ENCODE results near the gene RABGAP1.

The RABGAP1 gene

GRCh38 chr9:123111427-123112014 lies 170.7 kb downstream of the RABGAP1 start:
- no peak for DNase-seq (ENCODE audit: low read depth in 2 of 2)

DNA sequence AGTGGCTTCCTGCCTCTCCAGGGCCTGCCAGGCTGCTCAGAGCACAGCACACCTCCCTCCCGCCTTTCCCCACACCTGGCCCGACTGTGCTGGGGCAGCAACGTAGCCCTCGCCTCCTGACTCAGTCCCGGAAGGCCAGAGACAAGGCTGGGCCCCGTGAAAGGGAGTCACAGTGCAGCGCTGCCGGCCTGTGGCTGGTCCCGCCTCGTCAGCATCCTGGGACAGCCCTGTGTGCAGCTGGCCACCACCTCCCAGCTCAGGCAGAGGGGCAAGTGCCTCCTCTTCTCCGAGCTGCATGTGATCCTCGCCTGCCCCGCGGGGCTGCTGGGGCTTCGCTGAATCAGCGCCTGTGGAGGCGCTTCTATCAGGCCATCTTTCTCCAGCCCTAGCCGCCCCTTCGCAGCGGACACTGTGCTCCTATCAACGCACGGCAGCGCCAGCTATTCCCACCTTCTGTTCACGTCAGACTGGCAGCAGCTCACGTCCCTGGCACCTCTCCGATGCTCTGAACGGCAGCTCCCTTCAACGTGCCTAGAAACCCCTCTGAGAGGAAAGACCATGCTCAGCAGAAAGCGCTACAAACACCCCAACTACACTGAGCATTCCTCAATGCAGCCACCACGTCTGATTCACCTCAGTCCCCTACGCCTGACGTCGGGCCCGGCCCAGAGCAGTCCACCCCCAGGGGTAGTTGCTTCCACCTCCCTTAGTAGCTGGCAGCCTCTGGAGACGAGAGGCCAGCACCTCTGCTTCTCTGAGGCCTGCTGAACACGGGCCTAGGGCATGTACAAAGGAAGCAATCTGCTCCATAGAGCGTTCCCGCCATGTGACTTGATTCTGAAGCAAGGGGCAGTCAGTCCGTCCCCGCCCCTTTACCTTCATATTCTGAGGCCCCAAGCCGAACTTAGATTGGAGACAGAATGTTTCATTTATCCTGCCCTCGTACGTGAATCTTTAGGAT lies 171.5 kb downstream of the RABGAP1 start:
- DNase-seq (ENCODE audit: low read depth in 2 of 2): peak in 1 of 2 donors; percentile 3

- no peak for DNase-seq (ENCODE audit: low read depth in 2 of 2)
Measured at GRCh38 chr9:123113185-123113584, 172.4 kb downstream of the RABGAP1 start.

DNA sequence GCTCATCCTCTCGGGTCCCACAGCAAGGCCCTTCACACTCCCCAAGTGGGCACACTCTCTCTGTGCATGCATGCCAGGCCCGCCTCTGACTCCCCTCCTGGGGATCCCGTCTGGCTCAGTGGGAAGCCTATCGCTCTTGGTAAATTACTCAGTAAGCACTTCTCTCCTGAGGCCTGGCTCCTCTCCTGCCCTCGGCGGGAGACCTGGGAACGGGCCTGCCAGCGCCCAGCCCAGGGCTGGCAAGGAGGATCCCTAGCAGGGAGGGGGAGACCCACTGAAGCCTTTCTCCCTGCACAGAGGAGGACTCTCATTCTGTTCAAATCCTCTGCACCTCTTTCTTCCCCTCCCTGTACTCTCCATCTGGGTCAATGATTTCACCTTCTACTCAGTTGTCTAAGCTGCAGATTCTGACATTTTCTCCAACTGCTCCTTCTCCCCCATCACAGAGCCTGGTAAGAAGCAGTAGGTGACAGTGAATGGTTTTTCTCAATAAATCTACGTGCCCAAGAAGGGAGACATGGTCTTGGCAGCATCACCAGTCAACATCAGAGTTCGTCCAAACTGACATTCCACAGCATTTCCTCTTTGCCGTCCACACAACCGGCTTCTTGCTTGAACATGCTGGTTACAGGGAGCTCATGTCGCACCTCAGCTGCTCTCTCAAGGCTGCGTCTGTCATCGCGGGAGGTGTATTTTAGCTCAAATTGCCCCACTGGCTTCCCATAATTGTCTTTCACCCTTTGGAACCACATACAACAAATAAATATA lies 174.5 kb downstream of the RABGAP1 start:
- DNase-seq (ENCODE audit: low read depth in 2 of 2): no peak

GRCh38 chr9:123116036-123116435 lies 175.2 kb downstream of the RABGAP1 start:
- no peak for DNase-seq (ENCODE audit: low read depth in 2 of 2)

DNA sequence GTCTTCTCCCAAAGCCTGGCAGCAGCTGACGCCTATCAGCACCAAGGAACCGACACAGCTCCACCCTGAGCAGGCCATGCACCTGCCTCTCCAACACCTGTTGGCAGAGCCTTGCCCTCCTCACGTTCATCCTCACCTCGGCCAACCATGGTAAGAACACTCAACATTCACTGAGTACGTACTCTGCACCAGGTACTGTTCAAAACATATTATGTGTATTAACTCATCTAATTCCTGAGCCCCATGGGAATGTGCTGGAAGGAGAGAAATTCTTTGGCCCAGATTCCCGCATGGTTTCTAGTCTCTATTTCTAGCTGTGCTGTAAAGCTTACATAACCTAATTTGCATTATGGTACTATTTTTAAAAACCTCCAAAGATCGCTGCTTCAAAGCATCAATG lies 178.7 kb downstream of the RABGAP1 start:
- DNase-seq (ENCODE audit: low read depth in 2 of 2): no peak

DNA sequence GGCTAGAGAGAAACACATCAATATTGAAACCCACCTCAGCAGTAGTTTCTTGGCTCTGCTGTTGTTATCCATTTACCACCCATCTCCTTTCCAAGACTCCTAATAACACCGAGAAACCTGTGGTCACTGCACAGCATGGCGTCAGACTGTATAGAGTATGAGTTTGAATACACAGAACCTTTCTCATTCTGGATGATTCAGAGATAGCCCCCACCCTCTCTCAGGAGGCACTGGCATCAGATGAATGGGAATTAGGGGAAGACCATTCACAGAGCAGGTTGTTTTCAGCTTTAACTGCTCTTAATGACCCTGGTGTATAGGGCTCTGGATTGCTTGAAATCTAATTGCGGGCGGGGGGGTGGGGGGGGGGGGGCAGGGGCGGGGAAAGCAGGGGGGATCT lies 179.3 kb downstream of the RABGAP1 start:
- no peak for DNase-seq (ENCODE audit: low read depth in 2 of 2)

DNA sequence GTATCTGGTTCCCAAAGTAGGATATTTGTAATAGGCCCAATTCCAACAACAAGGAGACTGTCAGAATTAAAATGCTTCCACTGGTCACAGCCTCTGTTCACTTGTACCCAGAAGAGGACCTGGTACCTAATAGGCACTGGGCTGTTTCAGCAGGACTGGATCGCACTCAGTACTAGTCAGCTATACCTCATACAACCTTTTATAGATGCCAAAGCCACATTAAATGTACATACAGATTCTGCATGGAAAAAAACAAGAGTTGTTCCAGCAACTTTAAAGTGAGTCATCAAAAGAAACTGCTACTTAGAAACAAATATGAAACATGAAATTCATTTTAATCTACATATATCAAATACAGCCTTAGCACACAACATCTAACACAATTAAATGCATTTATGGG lies 180.1 kb downstream of the RABGAP1 start:
- DNase-seq (ENCODE audit: low read depth in 2 of 2): no peak

GRCh38 chr9:123121457-123121856 lies 180.6 kb downstream of the RABGAP1 start:
- DNase-seq (ENCODE audit: low read depth in 2 of 2): no peak

DNA sequence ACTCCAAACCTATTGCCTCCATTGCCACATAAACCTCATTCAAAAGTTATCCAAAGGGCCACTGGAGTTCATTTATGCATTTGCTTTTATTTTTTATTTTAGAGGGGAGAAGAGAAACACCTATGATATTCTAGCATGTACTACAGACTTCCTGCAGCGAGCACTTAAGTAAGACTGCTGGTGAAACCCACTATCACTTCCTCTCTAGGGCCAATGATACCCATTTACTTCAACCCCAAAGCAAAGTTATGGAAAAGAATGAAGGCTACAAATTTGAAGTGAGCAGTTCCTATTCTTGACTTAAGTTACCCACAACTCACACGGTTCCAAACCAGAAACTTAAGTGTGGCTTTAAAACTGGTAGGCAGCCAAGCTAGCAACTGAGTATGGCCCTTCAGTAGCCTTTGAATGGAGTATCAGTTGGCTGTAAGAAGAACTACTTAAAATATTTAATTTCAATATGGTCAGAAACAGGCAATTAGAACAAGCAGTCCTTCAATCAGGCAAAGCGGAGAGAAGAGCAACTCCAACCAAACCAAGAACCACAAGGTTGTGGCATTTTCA lies 186.8 kb downstream of the RABGAP1 start:
- DNase-seq (ENCODE audit: low read depth in 2 of 2): no peak

DNA sequence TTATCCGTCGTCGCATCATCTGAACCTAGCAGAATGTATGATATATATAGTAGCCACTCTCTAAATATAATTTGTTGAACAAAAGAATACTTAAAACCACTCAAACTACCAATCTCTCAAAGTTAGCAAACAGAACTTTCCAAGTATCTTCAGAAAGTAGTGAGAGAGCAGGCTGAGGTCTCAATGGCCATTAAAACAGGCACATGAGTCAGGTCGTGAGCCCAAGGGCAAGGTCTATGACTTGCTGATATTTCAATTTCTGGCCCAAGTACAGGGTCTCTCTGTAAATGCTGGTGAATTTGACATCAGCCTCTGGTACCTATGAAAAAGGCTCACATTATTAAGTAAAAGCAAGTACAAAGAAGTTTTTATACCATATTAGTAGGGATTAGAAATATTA lies 187.8 kb downstream of the RABGAP1 start:
- DNase-seq (ENCODE audit: low read depth in 2 of 2): no peak

- DNase-seq (ENCODE audit: low read depth in 2 of 2): no peak
Measured at GRCh38 chr9:123129423-123129822, 188.6 kb downstream of the RABGAP1 start.

- no peak for DNase-seq (ENCODE audit: low read depth in 2 of 2)
Measured at GRCh38 chr9:123131258-123131657, 190.4 kb downstream of the RABGAP1 start.

DNA sequence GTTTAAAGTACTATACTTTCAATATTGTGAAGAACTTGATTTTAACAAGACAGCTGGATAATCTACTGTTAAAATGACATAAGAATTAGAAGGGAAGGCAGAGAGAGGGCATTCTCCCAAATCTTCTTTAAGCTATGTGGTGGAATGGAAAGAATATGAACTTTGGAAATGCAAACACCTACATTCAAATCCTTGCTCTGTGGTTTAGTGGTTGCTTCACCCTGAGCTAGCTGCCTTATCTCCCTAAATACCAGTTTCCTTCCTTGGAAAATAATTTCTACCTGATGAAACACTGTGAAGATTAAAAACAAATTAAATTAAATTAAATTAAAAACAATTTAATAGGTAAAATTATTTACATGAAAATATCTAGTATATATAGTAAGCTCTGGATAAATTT lies 191.2 kb downstream of the RABGAP1 start:
- DNase-seq (ENCODE audit: low read depth in 2 of 2): no peak

GRCh38 chr9:123132696-123133095 lies 191.9 kb downstream of the RABGAP1 start:
- no peak for DNase-seq (ENCODE audit: low read depth in 2 of 2)

GRCh38 chr9:123135430-123135829 lies 194.6 kb downstream of the RABGAP1 start:
- no peak for DNase-seq (ENCODE audit: low read depth in 2 of 2)

DNA sequence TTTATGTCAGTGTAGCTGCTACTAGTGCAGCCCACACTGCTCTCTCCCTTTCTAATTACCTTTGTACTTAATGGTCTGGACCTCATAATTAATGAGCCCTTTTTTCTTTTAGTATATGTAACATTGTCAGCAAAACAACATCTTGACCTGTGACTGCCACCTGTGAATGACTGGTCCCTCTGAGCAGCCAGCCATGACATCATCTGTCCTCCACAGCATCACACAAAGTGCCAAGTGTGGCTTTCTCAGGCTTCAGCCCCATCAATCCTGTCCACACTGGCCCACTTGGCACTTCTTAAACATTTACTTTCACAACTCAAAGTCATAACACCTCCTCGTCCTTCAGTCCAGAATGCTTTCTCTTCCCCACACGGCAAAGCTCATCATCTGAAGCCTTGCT lies 197.3 kb downstream of the RABGAP1 start:
- DNase-seq (ENCODE audit: low read depth in 2 of 2): no peak

DNA sequence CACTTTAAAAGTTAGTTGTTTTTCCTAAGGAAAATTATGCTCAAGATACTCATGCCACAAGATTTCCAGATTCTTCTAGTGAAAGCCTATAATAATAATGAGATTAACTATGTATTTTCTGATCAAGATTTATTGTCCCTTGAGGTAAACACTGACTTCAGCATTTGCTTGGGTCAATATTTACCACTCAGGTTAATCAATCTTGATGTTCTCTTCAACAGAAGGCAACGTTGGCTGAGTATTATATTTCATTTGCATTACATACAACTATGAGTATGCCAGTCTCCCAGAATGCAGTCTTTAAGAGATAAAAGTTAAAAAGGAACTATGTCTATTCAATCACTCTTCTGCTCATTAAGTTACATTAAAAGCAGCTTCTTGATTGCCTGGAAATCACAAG lies 208.2 kb downstream of the RABGAP1 start:
- DNase-seq (ENCODE audit: low read depth in 2 of 2): no peak

GRCh38 chr9:123150708-123151503 lies 210.1 kb downstream of the RABGAP1 start:
- DNase-seq (ENCODE audit: low read depth in 2 of 2): no peak
